Astrocyte of the spinal cord (primary cell): ENCODE results near the gene NCAPD3.

Source experiments
- DNase-seq: peaks from one replicate; pipeline ENCODE4 v3.0.0; 2011; ENCODE audit warnings: low read depth, low spot score
- H3K4me3 ChIP-seq: 2 replicates; pipeline ENCODE4 v1.5.1; 2011; ENCODE audit warnings: low read depth, mild to moderate bottlenecking, low read length, moderate library complexity
- CTCF ChIP-seq: IDR thresholded peaks from 2 replicates; pipeline ENCODE4 v1.5.1; 2012; ENCODE audit warnings: low read depth, mild to moderate bottlenecking, low read length, inconsistent platforms
- in situ Hi-C: cut with HindIII; loops from 2 replicates; pipeline ENCODE4 v1.10.0; 2017; ENCODE audit warnings: low sequenced_read_pairs

Gene NCAPD3

DNA sequence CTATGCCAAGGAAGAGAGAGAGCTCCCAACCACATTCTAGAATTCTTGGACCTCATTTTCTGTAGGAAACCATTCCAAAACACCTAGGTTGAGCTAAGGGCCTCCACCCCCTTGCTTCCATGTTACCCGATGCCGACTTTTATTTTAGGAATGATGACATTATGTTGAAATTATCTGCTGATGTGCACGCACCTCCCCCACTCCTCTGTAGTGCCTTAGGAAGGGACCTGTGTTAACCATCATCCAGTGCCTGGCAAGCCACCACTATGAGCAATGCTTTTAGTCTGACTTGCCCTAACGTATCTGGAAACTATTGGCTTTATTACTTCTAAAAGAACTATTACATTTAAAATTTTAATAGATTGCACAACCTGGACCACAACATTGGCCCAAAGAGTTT, 42.1 kb downstream of the NCAPD3 start:
- in situ Hi-C loops = no loop called here
- H3K4me3 ChIP-seq = no peak overlapping the region
- no peak for DNase-seq
- TF ChIP-seq CTCF = no peak

DNA sequence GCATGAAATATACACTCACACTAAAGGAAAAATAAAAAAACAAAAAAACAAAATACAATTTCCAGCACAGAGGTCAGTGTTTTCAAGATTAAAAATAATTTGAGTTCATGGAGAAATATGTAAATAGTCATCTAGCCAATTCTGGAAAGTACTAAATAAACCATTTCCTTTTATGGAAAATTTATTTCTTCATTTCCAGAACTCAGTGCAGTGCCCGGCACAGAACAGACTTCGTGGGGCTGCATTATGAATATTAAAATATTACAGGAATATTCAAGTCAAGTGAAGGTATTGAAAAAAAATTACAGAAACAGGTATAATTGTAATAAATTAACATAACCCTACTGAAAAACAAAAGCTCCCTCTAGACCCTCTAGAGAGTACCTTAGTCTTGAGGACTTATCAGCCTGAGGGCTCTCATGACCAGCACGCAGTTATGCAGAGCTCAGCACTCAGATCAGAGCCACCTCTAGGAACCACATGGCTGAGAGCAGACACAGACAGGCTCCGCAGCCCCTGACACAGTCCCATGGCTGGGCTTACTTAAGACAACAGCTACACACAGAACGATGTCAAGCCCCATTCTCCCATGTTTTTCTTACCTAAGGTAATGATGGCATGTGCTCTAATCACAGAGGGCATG, 45.6 kb downstream of the NCAPD3 start:
- no peak for TF ChIP-seq CTCF
- in situ Hi-C loops = no loop called here
- H3K4me3 ChIP-seq = no peak overlapping the region
- no peak for DNase-seq

DNA sequence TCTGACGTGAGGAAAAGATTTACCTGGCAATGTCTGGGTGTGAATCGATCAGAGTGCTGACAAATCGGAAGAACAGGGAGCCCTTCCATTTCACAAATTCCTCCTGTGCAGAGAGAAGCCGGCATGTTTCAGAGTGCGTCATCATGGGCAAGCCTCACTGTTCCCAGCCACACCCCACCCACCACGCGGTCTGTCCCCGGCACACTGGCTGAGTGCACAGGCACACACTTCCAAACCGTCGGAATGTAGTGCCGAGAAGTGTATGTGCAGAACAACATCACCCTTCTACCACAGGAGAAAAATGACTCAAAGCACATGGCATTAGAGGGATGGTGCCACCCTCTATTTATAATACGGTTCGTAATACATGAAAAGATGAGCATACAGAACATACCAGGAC, 47.5 kb downstream of the NCAPD3 start:
- no peak for TF ChIP-seq CTCF
- no peak overlapping the region for H3K4me3 ChIP-seq
- DNase-seq = no peak
- in situ Hi-C loops = no loop called here

GRCh38 chr11:134173296-134173695, 50.5 kb downstream of the NCAPD3 start:
- DNase-seq = no peak
- TF ChIP-seq CTCF = no peak
- H3K4me3 ChIP-seq = no peak overlapping the region
- in situ Hi-C loops = no loop called here

DNA sequence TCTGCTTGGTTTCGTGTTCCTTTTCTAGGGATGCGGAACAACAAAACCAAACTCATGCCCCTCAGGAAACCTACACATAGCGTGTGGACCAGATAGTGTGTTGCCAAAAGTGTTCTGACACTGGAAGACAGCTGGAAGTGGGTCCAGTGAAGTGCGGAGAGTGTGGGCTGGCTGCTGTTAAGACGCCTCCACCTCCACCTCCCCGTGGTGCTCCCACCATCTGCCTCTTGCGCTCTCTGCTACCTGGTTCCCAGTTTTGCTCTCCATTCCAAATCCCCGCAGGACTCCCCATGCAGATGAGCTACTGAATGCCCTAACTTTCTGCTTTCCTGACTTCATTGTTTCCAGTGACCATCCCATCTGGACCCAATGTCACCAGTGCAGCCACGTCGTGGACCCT, 51.8 kb downstream of the NCAPD3 start:
- H3K4me3 ChIP-seq = no peak overlapping the region
- TF ChIP-seq CTCF = no peak

GRCh38 chr11:134170919-134171281, 52.9 kb downstream of the NCAPD3 start:
- no peak for DNase-seq
- in situ Hi-C loops = no loop called here
- H3K4me3 ChIP-seq = no peak overlapping the region
- no peak for TF ChIP-seq CTCF

More for the DNA sequence above, 51.8 kb downstream of the NCAPD3 start:
- no peak for DNase-seq
- in situ Hi-C loops = no loop called here
